Esophagus (tissue), 2 donors: ENCODE results near the gene APC. TPM values are rescaled to one million over a fixed set of nuclear protein-coding genes. Genes with fewer than 3 reads are reported as not detected.

Source experiments
- H3K27ac ChIP-seq, 2 donors: one replicate each; pipeline ENCODE4 v1.5.1; 2013; ENCODE audit warnings: low read depth in 2 of 2, mild to moderate bottlenecking in 2 of 2, inconsistent platforms in 1 of 2, low read length in 1 of 2, moderate library complexity in 1 of 2
- H3K27me3 ChIP-seq, 2 donors: one replicate each; pipeline ENCODE4 v1.6.1; 2013; ENCODE audit warnings: low read length in 2 of 2, control low read depth in 1 of 2, mild to moderate bottlenecking in 1 of 2; ENCODE audit not compliant: insufficient read depth in 2 of 2, control insufficient read depth in 1 of 2
- H3K36me3 ChIP-seq, 2 donors: one replicate each; pipeline ENCODE4 v1.6.1; 2013; ENCODE audit warnings: low read length in 1 of 2; ENCODE audit not compliant: control insufficient read depth in 2 of 2, insufficient read depth in 2 of 2
- H3K4me1 ChIP-seq, 2 donors: one replicate each; pipeline ENCODE4 v1.6.1; 2013; ENCODE audit warnings: low read length in 1 of 2; ENCODE audit not compliant: control insufficient read depth in 2 of 2, insufficient read depth in 2 of 2
- H3K4me3 ChIP-seq, 2 donors: one replicate each; pipeline ENCODE4 v1.5.1; 2013; ENCODE audit warnings: low read length in 2 of 2, mild to moderate bottlenecking in 2 of 2, low read depth in 1 of 2, moderate library complexity in 1 of 2
- H3K9me3 ChIP-seq, 2 donors: one replicate each; pipeline ENCODE4 v1.6.1; 2013; ENCODE audit warnings: mild to moderate bottlenecking in 2 of 2, low read depth in 1 of 2, low read length in 1 of 2, moderate library complexity in 1 of 2; ENCODE audit not compliant: control insufficient read depth in 2 of 2, insufficient read depth in 1 of 2
- WGBS, 2 donors: extraction: QIAGEN DNeasy Blood & Tissue Kit; methylation state at CpG; one replicate each; pipeline ENCODE4 v1.1.7; 2013; 5-methylcytosine and 5-hydroxymethylcytosine counted together
- polyA plus RNA-seq, 2 donors: library from polyadenylated mRNA; stranded (reverse); fragments of 200-250 nt; gene quantifications; one replicate each; pipeline ENCODE4 v1.2.3, GENCODE V29; 2013
- donor health status: healthy with polysubstance abuse.
- donor health status: Bipolar disorder and iron deficiency.

APC gene
- polyA plus RNA-seq, 2 donors: 4.8 to 5.8 TPM

DNA sequence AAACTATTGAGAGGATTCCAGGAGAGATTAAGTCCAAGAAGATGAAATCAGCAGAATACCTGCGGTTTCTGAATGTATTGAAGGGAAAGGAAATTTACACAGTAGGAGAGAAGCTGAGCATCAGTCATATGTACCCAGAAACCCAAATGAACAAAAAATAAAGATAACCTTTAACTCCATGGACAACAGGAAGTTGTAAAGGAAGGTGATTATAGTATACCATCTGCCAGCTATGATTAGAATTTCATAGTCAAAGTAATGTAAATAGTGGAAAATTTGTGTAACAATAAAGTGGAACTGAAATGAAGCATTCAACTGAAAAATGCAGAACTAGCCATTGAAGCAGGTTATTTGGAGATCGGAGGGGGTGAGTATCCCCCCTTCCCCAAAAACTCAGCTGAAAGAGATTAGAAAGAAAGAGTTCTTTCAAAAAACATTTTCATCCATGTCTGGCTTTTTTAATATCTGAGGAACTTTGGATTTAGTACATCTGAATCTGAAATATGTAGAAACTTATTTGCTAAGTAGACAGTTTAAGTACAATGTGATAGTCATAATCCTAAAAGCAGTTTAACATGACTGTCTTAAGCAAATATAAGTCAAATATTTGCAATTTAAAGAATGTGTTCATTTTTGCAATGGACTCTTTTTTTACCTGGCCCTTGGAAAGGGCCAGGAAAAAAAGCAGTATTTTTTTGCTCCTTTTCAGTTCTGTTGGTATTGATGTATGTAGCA, 58.4 kb downstream of the APC start:
- Histone ChIP-seq H3K27ac (no peak overlapping the region), H3K4me3 (no peak overlapping the region), H3K4me1 (no peaks in the 10 kb centered on the region), H3K9me3 (no peaks in the 10 kb centered on the region), H3K36me3 (peaks cover 4 to 6% of the 10 kb centered on the region in 2 donors), H3K27me3 (no peaks in the 10 kb centered on the region)
- 74 to 79% methylated on average over 2 of the region's 2 CpGs for WGBS, 2 donors

DNA sequence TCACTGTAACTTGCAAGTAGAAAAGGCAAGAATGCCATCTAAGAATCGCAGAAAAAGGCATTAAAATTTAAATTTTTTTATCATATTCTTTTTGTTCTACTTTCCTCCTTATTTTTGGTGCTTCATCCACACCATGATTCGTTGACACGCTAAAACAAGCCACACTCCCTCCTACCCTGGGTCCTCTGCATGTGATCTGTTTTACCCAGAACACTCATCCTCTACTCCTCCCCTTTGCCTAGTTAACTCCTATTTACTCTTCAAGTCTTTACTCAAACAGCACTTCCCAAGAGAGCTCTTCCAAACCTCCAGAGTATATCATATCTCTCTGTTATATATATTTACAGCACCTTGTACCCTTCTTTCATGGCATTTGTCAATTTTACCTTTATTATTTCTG, 62.0 kb downstream of the APC start:
- Histone ChIP-seq H3K27me3 (no peaks in the 10 kb centered on the region), H3K9me3 (no peaks in the 10 kb centered on the region), H3K27ac (no peak overlapping the region), H3K4me1 (no peaks in the 10 kb centered on the region), H3K36me3 (no peaks in the 10 kb centered on the region), H3K4me3 (no peak overlapping the region)
- WGBS, 2 donors: 90 to 93% methylated on average over 3 of the region's 3 CpGs

DNA sequence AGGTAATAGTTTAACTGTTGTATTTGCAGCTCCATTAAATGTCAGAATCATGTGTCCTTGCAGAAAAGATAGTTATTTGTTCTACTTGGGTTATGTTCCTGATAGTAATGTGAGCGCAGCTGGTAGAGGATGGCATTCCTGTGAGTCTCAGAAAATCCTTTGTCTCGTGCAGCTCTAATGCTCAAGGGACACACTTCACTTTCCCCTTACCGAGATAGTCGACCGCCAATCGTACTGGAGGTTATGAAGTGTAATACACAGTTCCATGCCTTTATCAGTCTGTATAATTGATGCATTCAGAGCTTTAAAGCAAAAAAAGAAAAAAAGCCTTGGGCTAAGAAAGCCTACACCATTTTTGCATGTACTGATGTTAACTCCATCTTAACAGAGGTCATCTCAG, 63.2 kb downstream of the APC start:
- Histone ChIP-seq H3K4me1 (no peaks in the 10 kb centered on the region), H3K9me3 (no peaks in the 10 kb centered on the region), H3K27ac (no peak overlapping the region), H3K4me3 (no peak overlapping the region), H3K27me3 (no peaks in the 10 kb centered on the region), H3K36me3 (no peaks in the 10 kb centered on the region)
- WGBS, 2 donors: 93 to 96% methylated on average over 6 of the region's 6 CpGs

DNA sequence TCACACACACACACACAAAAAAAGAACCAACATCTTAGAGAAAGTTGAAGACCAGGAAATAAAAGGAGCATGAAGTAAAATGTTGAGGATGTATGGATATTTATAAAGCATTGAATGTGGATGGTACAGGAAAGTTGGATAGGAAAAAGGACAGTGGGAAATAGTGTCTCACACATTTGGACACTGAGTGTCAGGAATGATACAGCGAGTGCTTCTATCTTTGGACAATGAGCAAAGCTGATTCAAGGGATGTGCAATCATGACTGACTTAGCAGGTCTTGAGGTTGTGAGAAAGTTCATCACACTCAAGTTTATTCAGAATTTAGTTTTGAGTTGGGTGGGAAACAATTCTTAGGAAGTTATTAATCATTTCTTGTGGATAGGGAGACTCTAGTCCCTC, 73.3 kb downstream of the APC start:
- H3K4me3 ChIP-seq: no peak overlapping the region
- H3K27me3 ChIP-seq: no peaks in the 10 kb centered on the region
- peaks cover 0 to 2% of the 10 kb centered on the region in 2 donors for H3K36me3 ChIP-seq
- H3K27ac ChIP-seq: no peak overlapping the region
- no peaks in the 10 kb centered on the region for H3K9me3 ChIP-seq
- no peaks in the 10 kb centered on the region for H3K4me1 ChIP-seq
- 96 to 100% methylated on average over 1 of the region's 1 CpG for WGBS, 2 donors

DNA sequence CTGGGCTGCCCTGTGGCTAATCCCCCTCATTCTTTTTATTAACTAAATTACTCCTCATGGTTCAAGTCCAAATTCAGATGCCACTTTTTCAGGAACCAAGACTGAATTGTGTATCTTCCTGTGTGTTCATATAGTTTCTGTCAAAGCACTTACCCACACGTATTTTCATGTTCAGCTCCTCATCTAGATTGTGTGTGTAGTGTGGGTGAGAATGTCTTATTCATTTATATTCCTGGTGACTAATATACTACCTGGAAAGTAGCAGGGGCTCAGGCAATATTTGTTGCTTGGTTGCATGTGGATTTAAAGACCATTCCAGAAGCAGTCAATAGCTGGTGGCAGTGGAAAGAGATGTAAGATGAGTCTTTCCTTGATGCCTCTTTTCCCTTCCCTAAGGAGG, 74.9 kb downstream of the APC start:
- Histone ChIP-seq H3K9me3 (no peaks in the 10 kb centered on the region), H3K4me3 (no peak overlapping the region), H3K36me3 (peaks cover 0 to 2% of the 10 kb centered on the region in 2 donors), H3K4me1 (no peaks in the 10 kb centered on the region), H3K27ac (no peak overlapping the region), H3K27me3 (no peaks in the 10 kb centered on the region)
- WGBS, 2 donors: 84 to 88% methylated on average over 1 of the region's 1 CpG

DNA sequence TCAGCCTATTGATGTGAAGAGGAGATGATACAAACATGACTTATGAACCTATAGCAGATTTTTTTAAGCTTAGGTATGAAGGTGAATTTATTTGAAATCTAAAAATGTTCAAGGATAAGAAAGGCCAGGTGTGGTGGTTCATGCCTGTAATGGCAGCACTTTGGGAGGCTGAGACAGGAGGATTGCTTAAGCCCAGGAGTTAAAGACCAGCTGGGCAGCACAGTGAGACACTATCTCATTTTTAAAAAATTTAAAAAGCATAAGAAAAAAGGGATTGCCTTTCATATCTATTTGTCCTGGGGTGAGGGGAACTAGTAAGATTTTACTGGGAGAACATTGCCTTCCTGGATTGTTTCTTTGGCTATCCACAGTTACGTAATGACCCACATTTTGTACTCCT, 82.6 kb downstream of the APC start:
- WGBS, 2 donors: 92 to 100% methylated on average over 1 of the region's 1 CpG
- no peaks in the 10 kb centered on the region for H3K9me3 ChIP-seq
- H3K4me1 ChIP-seq: no peaks in the 10 kb centered on the region

DNA sequence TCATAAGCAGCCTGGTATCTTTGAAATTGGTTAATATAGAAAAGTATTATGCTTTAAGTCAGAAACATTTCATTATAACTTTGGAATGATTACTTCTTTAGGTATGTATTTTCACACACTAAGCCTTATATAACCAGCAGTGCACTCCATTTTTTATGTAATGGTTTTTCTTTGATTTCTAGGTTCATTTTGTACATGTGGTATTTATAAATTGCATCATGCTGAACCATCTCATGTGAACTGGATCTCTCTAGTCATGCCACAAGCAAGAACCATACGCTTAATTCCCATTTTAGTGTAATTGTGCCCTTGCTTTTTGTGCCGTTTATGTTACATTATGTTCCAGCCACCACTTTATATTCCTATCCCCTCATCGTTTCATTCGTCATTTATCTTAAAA, 84.8 kb downstream of the APC start:
- Histone ChIP-seq H3K4me3 (no peak overlapping the region), H3K36me3 (peaks cover 2 to 8% of the 10 kb centered on the region in 2 donors), H3K9me3 (no peaks in the 10 kb centered on the region), H3K27me3 (no peaks in the 10 kb centered on the region), H3K27ac (no peak overlapping the region), H3K4me1 (no peaks in the 10 kb centered on the region)
- 72 to 89% methylated on average over 4 of the region's 4 CpGs for WGBS, 2 donors

More for the DNA sequence above, 82.6 kb downstream of the APC start:
- H3K36me3 ChIP-seq: peaks cover 2 to 8% of the 10 kb centered on the region in 2 donors
- H3K27ac ChIP-seq: no peak overlapping the region
- H3K4me3 ChIP-seq: no peak overlapping the region
- H3K27me3 ChIP-seq: no peaks in the 10 kb centered on the region

DNA sequence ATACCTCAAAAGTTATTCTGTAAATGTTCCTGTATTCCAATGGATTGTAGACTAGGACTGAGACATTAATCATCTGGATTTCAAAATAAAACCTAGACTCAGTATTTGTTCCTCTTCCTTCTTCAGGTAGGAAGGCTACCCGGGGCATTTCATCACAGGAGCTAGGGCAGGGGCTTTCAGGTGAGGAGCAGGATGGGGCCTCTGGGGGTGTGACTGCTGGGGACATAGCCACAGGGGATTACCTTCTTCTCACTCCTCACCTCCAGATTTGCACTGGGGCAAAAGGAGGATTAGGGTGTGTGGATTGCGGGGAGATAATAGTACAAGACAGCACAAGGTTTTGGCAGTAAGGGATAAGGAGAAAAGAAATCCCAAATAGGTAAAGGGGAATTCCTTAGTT, 85.5 kb downstream of the APC start:
- Histone ChIP-seq H3K36me3 (peaks cover 2 to 11% of the 10 kb centered on the region in 2 donors), H3K27me3 (no peaks in the 10 kb centered on the region), H3K27ac (no peak overlapping the region), H3K4me1 (no peaks in the 10 kb centered on the region), H3K4me3 (no peak overlapping the region), H3K9me3 (no peaks in the 10 kb centered on the region)
- 86 to 89% methylated on average over 2 of the region's 2 CpGs for WGBS, 2 donors

DNA sequence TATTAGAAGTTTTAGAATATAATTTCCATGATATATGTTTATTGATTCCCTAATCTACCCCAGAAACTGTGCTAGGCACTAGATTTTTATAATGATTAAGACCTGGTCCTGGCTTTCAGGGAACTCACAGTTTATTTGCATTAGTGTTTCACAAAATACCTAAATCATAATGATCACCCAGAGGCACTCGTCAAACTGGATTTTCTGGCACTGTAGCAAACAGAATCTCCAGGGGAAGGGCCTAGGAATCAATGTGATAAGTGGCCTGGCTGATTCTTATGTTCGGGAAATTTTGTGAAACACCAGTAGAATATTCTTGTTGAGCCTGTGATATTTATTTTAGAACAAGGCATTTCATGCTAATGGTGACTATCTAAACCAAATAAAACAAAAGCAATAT, 86.0 kb downstream of the APC start:
- WGBS, 2 donors: 76 to 77% methylated on average over 2 of the region's 2 CpGs
- H3K4me1 ChIP-seq: no peaks in the 10 kb centered on the region
- no peak overlapping the region for H3K27ac ChIP-seq
- H3K27me3 ChIP-seq: no peaks in the 10 kb centered on the region
- no peaks in the 10 kb centered on the region for H3K9me3 ChIP-seq
- H3K36me3 ChIP-seq: peaks cover 2 to 11% of the 10 kb centered on the region in 2 donors
- H3K4me3 ChIP-seq: no peak overlapping the region

DNA sequence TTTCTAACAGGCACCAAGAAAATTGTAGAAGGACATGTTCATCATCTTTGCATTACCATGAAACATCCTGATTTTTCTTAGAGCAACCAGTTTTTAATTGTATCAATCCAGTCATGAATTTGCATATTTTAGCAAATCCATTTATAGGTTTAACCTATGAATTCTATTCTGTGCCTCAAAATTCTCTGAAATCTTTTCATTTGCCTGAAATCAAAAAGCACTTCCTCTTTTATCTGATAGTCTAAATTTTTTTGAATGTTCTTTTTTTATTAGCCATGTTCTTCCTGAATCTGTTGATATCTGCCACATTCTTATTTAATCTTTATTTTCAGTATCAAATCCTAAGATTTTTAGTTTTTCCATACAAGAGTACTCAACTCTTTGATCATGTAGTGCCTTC, 86.5 kb downstream of the APC start:
- Histone ChIP-seq H3K27me3 (no peaks in the 10 kb centered on the region), H3K36me3 (peaks cover 2 to 6% of the 10 kb centered on the region in 2 donors)

More for the DNA sequence above, 86.5 kb downstream of the APC start:
- no peak overlapping the region for H3K4me3 ChIP-seq
- no peaks in the 10 kb centered on the region for H3K9me3 ChIP-seq
- no peaks in the 10 kb centered on the region for H3K4me1 ChIP-seq
- no peak overlapping the region for H3K27ac ChIP-seq
